ENCODE data around the gene FES.

The FES gene

DNA sequence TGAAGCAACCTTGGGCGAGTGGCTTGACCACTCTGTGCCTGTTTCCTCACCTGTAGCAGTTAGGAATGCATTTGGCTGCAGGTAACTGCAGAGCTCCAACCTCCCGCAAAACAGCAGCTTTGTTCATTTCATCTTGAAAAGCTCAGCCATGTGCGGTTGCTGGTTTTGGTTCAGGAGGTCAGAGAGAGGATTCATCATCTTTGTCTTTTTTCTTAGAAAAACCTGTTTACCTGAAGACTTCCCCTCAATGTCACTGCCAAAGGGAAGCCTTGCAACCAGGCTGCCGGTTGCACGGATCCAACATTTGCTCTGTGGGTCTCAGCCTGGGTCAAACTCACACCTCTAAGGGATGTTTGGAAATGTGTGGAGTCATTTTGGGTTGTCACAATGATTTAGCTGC is 32.4 kb upstream of the FES start:
- DNase-seq (ENCODE audit: extremely low read depth, low read depth), result no peak
- no peak for TF ChIP-seq CTCF (IDR thresholded peaks at IDR 0.05; ENCODE audit: low read depth, low read length)

- TF ChIP-seq CTCF (IDR thresholded peaks at IDR 0.05; ENCODE audit: low read depth, low read length), result no peak
- no peak for DNase-seq (ENCODE audit: extremely low read depth, low read depth)
Measured at GRCh38 chr15:90855139-90855538, 29.2 kb upstream of the FES start.

DNA sequence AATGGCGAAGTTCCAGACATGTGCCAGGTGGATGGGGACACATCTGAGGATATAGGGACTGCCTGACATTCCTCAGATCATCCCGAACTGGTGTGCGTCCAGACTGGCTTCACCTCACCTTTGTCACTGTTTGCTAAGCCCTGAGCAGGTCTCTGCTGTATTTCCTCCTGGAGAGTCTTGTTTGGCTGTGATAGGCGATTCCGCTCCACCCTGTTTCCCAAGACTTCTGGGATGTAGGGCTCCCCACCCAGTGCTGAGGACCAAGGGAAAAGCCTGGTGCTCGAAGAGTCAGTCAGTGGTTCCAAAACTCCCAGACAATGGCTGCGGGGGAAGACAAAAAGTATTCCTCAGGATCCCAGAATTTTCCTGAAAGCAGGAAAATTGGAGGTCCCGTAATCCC is 27.0 kb upstream of the FES start:
- TF ChIP-seq CTCF (IDR thresholded peaks at IDR 0.05; ENCODE audit: low read depth, low read length), result no peak

GRCh38 chr15:90857883-90858443 is 26.3 kb upstream of the FES start:
- DNase-seq (ENCODE audit: extremely low read depth, low read depth), result no peak
- no peak for TF ChIP-seq CTCF (IDR thresholded peaks at IDR 0.05; ENCODE audit: low read depth, low read length)

More for the DNA sequence above, 27.0 kb upstream of the FES start:
- DNase-seq (ENCODE audit: extremely low read depth, low read depth), result no peak

DNA sequence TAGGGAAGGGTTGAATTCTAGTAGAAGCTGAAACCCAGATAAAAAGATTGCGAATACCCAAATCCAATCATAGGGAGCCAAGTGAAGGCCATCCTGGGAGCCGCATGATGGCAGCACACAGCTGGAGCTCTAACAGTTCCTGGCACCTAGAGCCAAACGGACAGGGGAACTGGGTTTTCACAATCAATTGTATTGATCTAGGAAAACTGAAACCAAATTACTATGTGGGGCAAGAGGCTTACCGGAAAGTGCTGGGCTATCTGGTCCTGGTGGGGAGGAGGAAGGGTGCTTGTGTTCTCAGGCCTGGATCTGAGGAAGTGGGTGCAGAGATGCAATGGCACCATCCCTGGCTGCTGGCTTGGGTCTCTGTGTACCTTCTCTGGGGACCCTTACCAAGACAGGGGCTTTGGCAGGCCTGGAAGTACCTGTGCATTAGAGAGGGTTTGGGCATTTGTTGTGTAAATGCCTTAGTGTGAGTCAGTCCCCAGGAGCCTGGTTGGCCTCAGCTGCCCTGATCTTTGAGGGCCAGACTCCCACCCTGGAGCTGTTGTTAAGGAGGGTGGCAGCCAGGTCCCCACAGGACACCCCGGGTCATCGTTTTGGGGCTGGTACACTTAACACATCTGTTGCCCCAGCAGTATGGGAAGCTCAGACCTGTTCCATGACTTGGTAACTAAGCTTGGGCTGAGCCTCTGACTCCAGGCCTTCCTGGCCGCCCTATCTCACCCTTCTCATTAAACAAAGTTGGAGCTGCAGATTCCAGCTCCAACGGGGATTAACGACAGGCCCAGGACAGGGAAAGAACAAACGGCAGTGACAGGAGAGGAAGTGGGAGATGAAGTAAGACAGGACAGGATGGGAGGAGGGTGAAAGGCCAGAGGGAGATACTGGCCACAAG is 24.8 kb upstream of the FES start:
- DNase-seq (ENCODE audit: extremely low read depth, low read depth), result no peak
- no peak for TF ChIP-seq CTCF (IDR thresholded peaks at IDR 0.05; ENCODE audit: low read depth, low read length)

DNA sequence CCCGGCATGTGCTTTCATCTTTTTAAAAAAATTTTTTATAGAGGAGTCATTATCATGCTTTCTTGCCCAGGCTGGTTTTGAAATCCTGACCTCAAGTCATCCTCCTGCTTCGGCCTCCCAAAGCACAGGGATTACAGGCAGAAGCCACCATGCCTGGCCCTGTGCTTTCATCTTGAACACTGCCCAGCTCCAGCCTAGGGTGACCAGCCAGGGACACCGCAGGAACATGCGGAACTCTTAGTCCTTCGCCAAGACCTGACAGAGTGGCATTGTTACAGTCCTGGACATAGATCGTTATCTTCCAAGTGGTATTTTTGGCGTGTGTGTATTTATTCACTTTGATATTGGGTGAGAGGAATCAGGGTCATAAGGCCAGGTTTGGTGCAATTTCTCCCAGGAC is 23.9 kb upstream of the FES start:
- no peak for TF ChIP-seq CTCF (IDR thresholded peaks at IDR 0.05; ENCODE audit: low read depth, low read length)
- DNase-seq (ENCODE audit: extremely low read depth, low read depth), result no peak

GRCh38 chr15:90860942-90861675 is 23.2 kb upstream of the FES start:
- DNase-seq (ENCODE audit: extremely low read depth, low read depth), result no peak
- no peak for TF ChIP-seq CTCF (IDR thresholded peaks at IDR 0.05; ENCODE audit: low read depth, low read length)
